ENCODE measurements around the gene CNTN5.

Gene CNTN5

DNA sequence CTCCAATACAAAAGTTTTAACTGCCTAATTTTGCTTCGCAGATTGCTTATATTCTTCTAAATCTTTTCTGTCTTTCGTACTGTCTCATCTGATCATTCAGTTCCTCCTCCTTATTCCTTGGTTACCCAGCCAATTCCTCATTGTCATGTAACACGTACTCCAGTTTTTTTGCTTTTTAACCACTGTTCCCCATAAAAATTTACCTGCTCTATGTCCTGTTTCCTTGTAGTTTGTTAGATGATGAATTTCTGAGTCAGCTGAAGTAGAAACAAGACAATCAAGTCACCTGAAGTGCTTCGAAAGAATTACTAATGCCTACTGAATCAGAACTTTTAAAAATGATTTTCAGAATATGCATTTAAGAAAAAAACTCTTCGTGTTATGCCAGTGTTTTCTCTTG is 150.6 kb downstream of the CNTN5 start:
- no peak for DNase-seq

DNA sequence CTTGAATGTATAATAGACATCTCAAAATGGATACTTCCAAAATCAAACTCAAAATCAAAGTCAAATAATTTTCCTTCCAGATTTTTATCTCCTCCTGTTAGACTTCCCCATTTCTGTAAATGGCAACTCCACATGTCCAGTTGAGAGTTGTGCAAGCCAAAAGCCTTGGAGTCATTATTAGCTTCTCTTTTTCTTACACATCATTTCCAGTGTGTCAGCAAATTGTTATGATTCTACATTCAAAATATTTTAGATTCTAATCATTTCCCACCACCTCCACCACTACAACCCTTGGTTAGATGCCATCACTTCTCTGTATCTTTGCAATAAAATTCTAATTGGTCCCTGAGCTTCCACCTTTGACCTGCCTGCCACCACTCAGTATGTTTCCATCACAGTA is 155.7 kb downstream of the CNTN5 start:
- DNase-seq = no peak

GRCh38 chr11:99177446-99177845 is 156.7 kb downstream of the CNTN5 start:
- no peak for DNase-seq

DNA sequence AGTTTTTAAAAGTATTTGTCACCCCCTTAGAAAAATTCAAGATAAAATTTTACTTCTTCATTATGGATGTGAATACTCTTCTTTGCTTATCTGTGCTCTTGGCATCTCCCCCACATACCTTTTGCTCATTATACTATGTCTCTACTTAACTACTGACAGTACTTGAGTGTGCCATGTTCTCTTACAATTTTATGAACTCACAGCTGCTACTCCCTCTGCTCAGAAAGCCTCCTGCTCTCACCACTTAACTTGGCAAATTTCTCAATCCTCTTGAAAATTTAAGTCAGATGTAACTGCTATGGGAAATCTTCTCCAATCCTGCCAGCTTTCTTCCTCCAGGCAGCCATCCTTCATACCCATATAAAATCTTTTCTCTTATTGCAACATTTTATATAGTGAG is 163.4 kb downstream of the CNTN5 start:
- DNase-seq = no peak

- no peak for DNase-seq
Measured at GRCh38 chr11:99188221-99188620, 167.5 kb downstream of the CNTN5 start.

DNA sequence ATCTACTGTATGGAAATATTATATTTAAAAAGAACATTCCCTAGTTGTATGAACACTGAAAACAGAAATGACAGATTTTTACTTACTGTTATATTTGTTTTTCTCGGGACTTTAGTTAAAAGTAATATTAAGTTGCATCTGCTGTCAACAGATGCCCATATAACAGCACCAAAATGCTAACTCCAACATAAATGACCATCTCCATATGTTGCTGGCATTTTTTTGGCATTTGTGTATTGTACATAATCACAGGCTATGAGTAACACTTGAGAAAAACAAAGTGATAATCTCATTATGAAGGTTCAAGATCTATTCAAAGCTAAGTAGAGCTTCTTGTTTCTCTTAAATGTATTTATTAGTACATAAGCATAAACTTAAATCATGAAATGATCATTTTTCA is 172.0 kb downstream of the CNTN5 start:
- no peak for DNase-seq

- DNase-seq = no peak
Measured at GRCh38 chr11:99197477-99197876, 176.7 kb downstream of the CNTN5 start.

DNA sequence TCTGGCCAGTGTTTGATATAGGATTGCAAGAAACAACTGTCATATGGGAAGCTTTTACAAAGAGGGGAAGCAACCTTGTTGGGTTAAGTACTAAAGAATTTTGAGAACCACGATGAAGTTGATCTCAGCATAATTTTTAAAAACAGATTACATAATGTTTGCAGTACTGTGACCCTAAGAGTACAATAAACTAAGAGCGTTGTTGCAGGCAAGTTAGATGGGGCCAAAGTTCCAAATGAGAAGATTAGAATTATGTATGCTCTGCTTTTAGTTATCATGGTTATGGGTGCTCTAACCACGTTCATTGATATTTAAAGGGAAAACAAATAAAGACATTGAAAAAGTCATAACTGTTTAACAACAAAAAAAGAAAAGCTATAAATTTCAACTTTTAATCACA is 177.5 kb downstream of the CNTN5 start:
- DNase-seq = no peak

DNA sequence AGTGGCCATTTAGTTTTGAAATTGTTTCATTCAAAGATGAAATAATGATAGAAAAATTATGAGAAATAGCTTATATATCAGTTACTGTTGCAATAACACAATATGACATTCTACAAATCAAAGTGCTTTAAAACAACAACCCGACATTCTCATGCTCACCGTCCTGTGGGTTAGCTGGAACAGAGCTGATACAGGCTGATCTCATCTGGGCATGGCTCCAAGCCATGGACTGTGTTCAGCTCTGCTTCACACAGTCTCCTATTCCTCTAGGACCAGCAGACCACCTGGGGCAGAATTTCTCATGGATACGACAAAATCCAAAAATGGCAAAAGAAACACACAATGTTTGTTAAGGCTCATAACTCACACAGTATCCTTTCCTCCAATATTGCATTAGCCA is 178.6 kb downstream of the CNTN5 start:
- peak in 1 of 2 donors; percentile 10 for DNase-seq

- no peak for DNase-seq
Measured at GRCh38 chr11:99200720-99201119, 180.0 kb downstream of the CNTN5 start.

DNA sequence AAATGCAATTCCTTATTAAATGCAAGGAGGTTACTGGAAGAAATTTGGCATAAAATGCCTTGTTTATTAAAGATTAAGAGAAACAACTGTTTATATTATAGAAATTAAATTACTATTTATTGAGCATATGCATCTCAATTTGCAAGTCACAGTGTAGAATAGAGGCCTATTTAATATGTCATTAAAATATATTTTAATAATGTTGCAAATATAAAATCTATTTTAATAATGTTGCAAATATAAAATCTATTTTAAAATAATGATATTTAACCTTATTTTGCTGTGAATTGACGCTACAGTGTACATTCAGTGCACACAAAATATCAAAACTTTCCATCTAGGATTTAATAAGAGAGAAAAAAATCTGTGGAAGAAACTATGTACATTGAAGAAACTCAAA is 188.1 kb downstream of the CNTN5 start:
- no peak for DNase-seq

GRCh38 chr11:99229544-99229943 is 208.8 kb downstream of the CNTN5 start:
- DNase-seq = no peak

DNA sequence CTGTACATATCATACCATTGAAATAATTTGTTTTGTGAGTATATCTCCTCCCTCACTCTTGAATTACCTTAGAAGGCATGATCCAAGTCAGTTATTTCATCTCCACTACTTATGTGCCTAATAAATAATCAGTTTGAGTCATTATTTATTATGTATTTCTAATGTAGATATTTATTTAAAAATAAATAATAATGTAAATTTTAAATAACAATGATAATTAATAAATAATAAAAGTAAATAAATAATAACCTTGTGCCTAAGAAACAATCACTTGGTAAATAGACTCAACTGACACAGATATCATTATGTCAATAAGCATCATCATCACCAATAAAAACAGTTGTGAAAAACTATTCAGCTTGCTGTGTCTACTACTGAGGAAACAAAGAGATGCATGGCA is 213.8 kb downstream of the CNTN5 start:
- no peak for DNase-seq

DNA sequence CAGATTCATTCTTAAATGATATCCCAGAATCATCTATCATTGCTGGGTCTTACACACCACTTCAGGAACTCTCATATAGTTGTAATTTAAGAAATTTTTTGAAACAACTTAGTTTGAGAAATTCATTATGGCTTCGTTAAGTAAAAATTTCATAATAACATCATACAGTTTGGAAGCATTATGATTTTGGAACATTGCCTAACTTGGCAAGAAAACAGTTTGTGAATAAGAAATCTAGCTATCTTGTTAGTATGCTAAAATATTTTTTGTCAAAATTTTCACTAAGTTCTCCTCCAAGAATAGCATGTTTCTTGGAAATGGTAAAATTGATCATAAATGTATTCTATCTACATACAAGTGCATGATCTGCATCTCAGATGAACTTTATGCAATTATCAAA is 217.7 kb downstream of the CNTN5 start:
- no peak for DNase-seq

DNA sequence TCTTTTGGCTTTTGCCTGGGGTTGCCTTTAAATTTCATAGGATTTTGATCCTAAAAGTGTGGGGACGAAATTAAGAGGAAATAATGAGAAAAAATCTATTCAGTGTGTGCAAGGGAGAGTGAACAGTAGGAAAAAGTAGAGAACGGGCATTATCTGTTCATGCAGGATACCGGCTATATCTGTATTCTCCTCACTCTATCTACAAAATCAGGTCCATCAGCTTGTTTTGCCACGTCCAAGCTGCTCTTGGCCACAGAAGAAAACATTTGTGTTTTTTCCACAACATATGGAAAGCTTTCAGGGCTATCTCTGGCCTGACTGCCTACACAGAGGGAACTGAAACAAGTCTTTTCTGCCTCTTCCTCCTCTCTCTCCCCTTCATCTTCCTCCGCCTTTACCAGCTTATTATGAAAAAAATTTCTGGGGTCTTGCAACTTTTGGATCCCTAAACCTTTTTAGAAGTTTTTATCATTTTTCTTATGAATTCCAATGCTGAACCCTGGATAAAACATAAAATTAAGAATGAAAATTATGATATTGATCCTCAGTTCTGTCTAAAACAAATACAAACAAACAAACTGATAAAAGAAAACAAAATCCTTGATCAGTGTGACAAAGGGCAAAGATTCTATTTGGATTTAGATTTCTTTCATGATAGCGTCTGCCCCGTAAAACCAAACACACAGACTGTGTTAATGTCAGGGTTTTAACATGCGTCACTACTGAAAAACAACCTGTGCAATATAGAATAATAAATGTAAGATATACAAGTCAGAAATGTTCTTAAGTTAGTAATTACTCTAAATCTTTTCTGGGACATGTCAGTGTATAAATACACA is 219.7 kb downstream of the CNTN5 start:
- DNase-seq = no peak

GRCh38 chr11:99241066-99241465 is 220.3 kb downstream of the CNTN5 start:
- no peak for DNase-seq

GRCh38 chr11:99244613-99245012 is 223.9 kb downstream of the CNTN5 start:
- no peak for DNase-seq

GRCh38 chr11:99246199-99246598 is 225.4 kb downstream of the CNTN5 start:
- no peak for DNase-seq

DNA sequence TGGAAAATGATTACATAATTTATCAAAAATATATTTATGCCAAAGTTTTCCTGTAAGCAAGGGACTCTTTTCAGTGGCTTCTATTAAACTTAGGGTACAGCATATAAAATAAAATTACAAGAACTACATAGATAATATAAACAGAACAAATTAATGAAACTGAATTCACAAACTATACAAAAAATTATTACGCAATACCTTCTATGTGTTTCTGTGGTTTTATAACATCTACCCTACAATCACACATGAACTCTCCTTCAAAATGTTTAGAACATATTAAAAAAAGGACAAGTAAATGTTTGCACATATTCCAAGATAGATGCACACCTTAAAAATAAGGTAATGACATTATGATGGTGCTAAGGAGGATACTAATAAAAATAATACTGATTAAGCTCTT is 235.9 kb downstream of the CNTN5 start:
- no peak for DNase-seq

DNA sequence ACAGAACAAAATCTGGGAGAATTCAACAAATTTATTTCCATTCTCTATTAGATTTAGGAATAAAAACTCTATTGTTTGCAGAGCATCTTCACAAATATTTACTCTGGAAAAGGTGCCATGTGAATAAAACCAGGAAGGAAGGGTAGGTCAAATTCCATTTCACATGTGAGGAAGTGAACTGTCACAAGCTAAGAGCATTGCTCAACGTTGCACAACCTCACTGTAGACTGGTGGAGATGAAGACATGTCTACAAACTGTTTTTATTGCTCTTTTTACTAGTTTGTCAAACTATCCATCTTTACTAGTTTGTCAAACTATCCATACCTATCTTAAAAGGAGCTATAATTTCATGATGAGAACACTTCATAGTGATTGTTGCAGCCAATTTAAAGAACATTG is 236.4 kb downstream of the CNTN5 start:
- no peak for DNase-seq

DNA sequence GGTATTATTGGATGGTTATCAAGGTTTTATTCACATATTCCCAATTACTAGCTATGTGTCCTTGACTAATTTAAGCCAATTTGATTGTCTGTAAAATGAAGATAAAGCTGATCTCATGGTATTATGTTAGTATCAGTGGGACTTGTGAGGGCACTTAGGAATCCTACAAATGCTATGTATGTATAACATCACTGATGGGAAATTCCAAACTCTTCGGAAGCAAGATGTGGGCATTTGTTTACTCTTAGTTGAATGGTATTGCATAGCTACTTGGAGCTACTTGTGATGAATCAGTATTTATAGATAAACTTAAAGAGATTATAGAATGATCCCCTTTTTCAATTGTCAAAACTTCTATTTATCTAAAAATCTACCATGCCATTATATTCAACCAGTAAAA is 239.9 kb downstream of the CNTN5 start:
- no peak for DNase-seq

GRCh38 chr11:99268886-99269285 is 248.1 kb downstream of the CNTN5 start:
- no peak for DNase-seq

GRCh38 chr11:99271527-99271926 is 250.8 kb downstream of the CNTN5 start:
- no peak for DNase-seq

DNA sequence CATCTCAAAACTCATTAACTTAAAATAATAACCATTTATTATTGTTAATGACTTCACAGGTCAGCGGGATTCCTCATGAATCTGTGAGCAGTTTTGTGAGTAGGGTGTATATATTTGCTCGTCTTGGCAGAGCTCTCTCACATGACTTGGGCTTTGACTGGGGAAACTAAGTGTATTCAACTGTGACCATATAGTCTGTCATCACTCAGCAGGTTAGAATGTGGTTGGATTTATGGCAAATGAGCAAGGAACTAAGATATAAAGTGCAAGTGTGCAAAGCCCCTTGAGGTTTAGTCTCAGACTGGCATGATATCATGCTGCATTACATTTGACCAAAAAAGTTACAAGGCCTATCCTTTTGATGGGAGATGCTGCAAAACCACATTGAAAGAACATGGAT is 254.8 kb downstream of the CNTN5 start:
- no peak for DNase-seq

DNA sequence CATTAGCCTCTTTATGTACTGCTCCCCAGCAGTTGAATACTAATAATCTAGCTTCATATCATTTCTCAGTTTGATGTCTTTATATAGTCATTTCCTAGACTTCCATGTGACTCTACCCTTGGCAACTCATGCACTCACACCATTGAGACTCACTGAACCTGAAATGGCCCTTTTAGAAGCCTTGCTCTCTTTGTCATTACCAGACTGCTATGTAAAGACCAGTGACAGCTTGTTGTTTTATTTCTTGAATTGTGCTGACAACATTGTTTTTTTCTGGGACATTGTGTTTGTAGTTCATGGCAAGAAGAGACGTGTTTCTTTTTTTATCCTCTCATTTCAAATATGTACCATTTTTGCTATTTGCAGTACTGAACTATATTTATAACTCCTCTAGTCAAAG is 256.5 kb downstream of the CNTN5 start:
- no peak for DNase-seq
